EL (cell line): ENCODE measurements around the gene ASB13.

Experiments used
- DNase-seq: peaks from one replicate; pipeline ENCODE4 v3.0.0-alpha.2; 2016

Gene ASB13

DNA sequence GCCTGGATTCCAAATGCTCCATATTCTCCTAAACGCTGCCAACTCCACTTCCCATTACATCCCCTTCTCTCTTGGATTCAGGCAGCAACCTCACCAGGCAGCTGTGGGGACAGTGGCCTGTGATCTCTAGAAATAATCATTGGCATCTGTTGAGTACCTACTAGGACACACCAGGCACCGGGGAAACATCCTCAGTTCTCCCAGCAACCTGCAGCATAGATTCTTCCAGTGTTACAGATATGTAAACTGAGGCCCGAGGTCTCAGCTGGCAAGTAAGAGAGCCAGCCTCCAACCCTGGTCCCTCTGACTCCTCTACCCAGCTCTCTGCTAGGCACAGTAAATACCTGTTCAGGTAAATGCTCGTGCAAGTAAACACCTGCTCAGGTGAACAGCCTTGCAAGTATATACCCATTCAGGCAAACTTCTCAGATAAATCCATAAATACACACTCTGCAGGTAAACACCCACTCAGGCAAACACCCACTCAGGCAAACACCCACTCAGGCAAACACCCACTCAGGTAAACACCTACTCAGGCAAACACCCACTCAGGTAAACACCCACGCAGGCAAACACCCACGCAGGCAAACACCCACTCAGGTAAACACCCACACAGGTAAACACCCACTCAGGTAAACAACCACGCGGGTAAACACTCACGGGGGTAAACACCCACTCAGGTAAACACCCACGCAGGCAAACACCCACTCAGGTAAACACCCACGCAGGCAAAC, 18.7 kb downstream of the ASB13 start:
- DNase-seq = no peak

DNA sequence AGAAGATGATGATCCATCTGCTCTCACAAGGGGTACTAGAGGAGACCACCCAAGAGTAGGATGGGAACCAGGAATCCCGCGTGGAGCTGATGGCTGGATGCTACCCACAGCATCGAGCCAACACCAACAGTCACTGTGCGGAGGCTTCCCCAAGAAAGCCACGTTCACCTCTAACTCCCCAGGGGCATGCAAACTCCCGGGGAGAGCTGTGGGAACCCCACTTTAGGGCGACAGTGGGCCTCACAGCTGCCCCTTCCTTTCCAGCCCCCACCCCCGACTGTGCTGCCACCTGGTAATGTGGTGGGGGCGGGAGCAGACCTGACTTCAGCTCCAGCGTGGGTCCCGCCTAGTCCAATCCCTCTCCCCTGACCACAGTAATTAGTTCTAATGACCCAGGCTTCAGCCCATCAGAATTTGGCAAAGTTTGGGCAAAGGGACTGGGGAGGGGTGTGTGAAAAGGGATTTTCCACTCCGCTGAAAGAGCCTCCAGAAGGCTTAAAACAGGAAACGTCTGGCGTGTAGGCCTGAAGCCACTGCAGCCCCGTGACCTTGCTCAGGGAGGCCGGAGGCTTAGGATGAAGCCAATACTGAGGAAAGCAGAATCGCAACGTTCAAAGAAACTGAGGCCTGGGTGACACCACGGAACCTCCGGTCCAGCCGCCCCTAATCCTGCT, 20.3 kb downstream of the ASB13 start:
- no peak for DNase-seq

DNA sequence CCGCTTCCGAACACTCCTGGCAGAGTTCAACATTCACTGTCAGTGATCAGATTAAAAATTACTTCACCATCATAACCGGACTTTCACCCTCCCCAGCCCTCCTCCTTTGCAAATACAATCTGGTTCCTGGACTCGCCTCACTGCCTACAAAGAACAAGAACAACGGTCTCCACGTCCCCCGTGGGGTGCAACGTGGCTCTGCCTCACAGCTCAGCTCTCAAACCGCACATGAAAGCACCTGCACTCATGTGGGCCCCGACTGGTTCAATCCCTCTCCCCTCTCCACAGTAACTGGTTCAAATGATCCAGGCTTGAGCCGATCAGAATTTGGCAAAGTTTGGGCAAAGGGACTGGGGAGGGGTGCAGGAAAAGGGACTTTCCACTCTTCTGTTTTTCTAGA, 21.0 kb downstream of the ASB13 start:
- no peak for DNase-seq

DNA sequence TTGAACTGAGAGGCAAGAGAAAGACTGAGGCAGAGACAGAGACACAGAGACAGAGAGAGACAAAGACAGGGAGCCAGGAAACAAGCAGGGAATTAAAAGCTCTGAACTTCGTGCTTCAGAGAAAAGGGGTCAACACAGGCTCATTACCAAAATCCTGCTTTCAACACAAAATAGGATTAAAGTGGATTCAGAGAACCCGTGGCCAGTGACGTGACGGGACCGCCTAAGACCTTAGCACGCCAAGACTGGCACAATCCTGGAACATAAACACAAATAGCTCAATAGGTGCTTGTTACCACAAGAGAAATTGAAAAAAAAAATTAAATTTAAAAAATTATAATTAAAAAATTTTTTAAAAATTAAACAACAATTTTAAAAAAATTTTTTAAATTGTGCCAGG, 21.5 kb downstream of the ASB13 start:
- DNase-seq = no peak

DNA sequence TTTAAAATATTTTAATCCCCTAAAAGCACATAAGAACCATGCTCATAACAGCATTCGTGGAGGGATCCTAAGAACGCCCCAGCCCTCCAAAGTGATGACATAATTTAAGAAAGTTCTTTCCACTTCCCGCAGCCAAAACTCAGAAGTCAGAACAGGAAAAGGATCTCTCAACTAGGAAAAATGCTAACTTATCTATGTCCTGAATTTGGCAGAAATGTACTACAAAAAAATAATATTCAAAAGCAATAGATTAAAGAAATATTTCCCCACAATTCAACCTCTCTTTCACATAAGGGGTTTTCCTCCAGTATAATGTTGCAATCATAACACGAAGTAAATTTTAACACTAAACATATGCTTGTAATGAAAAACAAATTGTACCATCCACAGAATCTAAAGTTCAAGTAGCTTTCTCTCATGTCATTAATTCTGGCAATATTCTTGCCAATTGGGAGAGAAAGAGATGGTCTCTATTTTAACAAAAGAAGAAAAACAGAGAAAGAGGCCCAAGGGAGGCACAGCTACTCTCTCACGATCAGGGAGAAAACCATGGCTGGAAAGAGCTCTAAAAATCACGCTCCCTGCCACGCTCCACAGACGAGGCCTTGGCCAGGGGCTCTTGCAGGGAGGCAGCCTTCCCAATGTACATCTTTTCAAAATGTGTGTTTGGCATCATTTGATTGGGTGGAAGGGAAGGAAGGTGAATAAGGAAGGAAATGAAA, 22.9 kb downstream of the ASB13 start:
- DNase-seq = no peak

DNA sequence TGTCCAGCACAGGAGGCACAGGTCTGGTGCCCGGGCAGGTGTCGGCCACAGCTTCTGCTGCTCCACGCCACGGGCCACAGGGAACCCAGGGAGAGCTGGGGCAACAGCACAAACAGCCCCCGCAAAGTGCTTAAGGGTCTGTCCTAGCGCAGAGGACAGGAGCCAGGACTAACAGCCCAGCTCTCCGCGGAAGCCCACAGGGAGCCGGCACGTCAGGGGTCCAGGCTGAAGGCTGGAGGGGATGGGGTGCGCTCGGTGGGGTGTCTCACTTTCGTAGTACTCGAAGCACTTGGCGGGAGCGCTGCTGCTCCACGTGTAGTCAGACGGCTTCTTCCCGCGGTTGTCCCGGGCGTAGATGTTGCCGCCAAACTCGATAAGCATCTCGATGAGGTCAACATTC, 24.9 kb downstream of the ASB13 start:
- DNase-seq = no peak

DNA sequence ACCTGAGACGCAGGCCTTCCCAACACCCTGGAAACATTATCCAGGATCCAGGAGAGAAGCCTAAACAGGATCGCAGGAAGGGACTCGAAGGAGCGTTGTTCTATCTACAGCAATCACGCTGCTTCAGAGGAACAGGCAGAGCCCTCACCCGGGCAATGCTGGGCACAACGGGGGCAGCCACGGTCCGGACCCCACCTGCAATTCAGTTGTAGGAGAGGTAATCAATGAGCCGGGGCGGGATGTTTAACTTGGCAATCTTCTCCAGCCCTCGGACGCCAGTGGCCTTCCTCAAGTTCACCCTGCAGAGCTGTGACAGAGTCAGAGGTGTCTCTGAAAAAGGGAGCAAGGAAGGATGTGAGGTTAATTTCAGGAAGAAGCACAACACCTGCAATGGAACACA, 25.9 kb downstream of the ASB13 start:
- no peak for DNase-seq

DNA sequence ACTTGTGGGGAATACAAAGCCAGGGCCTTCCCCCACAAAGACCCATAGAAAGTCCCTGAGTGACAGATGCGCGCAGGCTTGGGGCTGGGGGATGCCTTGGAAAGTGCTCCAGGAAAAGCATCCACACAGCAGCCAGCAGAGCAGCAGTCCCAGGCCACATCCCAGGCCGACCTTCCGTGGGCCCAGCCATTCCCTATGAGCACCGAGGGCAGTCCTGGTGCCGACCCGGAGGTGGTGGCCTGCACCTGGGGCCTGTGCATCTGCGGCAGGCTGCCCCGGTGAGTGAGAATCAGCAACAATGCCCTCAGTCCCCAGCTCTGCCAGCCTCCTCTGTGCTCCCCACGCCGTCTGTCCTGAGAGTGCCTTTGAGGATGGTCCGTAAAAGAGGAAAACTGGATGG, 26.4 kb downstream of the ASB13 start:
- no peak for DNase-seq

DNA sequence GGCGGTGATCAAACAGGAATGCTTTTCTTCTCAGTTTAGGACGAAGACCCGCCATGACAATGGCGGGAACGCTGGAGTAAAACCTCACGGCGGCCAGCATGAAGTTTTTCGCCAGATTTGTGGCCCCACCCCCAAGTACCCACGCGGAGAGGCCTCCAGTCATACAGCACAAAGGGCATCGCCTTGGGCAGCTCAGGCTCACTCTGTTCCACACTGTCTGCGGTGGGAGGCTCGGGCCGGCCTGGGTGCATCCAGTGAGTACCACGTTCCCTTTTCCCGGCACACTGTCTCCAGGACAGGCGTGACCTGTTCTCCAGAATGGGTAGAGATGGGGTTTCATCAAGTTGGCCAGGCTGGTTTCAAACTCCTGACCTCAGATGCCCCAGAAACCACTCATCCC, 27.3 kb downstream of the ASB13 start:
- DNase-seq = no peak

DNA sequence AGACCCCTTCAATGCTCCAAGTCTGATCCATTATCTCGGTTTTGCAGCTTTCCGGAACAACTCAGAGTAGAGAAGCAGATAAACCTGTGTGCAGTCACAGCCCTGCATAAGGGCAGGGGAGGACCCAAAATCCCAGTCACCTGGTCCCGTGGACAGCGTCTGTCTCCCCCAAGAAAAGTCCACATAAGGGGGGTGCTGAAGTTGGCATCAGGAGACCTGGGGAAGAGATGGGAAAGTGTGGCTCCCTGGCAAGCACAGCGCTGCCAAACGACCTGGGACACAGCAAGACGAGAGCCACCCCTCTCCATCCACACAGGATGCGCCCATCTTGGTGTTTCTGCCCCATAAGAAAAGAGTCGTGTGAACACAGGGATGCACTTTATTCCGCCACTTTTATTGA, 27.9 kb downstream of the ASB13 start:
- DNase-seq = no peak

DNA sequence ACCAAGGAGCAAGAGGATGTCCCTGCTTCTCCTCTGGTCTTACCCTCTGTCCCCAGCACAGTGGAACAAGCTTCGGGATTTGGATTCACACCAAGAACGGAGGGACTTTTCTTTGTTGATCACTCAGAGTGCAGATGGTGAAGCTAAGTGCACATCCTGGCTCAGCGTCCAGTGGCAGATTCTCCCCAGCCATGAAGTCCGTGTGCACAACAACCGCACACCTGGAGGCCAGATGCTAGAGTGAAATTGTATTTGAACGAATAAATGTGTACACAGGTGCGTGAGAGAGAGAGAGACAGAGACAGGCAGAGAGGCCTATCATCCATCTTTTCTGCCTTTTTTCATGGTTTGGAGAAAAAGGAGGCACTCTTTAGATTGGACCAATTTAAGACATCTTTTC, 31.5 kb downstream of the ASB13 start:
- no peak for DNase-seq

DNA sequence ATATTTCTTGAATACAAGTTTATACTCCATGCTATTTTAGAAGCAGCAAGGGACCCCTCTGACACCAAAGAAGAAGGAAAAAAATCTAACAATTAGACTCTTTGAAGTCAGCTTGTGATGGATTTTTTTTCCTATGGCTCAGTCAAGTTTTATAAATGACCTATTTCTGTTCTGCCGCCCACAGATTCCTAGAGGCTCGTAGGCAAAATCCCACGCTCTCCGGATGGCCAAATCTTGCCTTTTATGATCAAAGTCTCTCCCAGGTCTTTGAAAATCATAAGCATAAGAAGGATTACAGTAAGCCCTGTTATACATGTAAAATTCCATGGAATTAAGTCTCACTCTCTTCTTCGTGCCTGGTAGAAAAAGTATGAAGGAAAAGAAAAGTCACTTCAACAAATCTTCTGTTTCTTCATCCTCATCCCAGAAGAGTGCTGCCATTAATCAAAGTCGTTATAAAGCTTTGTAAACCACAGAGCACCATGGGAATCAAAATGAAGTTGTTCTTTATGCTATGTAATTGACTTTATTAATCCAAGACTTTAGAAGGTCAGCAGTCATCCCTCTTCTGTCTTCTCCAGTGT, 33.1 kb downstream of the ASB13 start:
- DNase-seq = no peak

DNA sequence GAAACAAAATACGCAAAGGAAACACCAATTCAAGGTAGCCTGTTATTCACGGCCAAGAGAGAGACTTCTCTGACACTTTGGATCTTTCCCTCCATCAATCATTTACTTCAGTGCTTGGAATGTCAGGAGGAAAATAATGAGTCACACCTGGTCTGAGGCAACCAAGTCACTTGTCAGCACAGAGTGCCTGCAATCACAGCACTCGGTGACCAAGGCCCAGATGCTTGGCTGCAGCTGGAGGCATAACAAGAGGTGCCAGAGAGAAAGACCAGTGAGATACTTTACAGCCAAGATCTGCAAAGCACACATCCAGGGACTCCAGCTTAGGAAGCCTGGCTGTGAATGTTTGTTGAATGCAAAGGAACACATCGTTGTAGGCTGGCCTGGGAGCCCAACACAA, 33.9 kb downstream of the ASB13 start:
- no peak for DNase-seq

DNA sequence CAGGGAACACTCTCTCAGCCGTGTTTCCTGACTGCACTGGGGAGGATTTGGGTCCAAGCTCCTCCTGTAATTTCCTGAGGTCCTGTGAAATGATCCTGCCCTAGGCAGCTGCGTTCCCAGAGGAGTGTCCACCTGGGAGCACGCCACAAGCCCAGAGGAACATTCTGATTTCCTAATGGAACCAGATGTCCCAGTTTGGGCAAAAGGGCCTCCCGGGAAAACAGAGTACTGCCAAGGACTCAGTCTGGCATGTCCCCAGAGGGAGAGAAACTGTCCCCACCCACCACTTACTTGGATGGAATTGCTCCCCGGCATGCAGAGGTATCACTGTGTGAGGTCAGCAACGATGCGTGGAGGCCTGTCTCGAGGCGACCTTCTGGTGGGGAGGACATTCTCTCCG, 34.5 kb downstream of the ASB13 start:
- DNase-seq = no peak

DNA sequence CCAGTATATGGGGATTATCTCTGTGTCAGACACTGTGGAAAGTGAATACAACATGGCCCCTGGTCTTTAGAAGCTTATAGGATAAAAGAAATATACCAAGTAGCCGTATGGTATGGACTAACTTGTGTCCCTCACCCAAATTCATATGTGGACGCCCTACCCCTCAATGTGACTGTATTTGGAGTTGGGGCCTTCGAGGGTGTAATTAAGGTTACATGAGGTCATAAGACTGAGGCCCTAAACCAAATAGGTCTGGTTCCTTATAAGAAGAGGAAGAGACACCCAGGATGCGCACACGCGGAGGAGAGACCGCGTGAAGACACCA, 36.3 kb downstream of the ASB13 start:
- DNase-seq = no peak

DNA sequence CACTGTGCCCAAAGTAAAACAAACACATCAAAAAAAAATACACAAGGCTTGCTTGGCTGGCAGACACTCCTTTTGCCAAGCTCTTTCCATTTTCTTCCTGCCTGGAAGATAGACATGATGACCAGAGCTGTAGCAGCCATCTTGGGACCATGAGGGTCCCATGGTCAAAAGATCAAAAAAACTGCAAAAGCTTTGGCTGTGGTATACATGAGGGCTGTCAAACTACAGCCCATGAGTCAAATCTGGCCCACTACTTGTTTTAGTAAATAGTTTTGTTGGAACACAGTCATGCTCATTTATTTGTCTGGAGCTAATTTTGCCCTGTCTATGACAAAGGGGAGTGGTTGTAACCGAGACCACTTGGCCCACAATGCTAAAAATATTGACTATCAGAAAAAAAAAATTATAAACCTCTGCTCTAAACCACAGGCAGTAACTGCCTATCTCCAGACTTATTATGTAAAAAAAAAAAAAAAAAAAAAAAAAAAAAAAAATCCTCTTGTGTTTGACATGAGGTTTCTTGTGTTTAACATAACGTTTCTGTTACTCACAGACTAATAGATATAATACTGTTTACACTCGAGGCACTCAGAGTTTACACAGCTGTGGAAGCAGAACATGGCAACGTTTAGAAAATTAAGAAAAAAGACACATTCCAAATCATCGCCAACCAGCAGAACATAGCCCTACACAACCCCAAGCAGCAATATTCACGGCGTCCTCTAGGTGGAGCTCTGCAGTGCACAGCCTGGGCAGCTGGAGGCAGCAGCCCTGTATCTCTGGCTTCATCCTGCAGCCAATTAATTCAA, 36.9 kb downstream of the ASB13 start:
- peak; percentile 73 for DNase-seq

DNA sequence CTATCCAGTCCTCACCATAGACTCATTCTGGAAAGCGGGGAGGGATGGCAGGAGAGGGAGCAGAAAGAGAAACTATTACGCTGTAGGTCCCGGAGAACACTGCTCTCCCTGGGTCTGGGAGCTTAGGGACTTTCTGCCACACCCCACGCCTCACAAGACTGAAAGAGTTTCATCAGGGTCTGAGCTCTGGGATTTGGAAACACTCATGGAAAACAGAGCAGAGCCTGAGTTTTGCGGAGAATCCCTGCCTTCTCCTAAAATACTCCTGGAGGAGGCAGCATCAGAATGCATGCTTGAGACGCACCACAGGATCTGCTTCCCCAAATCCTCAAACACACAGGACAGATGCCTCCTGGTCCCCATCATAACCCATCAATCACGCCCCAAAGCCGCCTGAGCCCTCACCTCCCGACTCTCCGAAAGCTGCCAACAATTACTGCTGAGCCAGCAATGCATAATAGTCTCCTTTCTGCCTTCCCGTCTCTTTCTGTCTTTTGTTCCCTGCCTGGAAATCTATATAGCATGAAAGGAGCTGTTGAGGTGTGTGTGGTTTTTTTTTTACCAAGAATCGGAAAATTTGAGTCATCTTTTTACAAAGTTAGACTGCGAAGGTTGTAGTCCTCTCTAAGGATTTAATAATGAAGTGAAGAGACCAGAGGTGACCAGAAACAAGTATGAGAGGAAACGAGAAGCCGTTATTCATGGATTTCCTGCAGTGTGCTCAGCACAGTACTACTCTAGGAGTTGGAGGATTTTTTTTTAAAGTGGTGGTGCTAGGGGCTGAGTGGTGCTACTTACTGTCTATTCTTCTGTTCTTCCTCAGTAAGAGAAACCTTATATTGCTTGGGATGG, 37.7 kb downstream of the ASB13 start:
- DNase-seq = peak; percentile 26

DNA sequence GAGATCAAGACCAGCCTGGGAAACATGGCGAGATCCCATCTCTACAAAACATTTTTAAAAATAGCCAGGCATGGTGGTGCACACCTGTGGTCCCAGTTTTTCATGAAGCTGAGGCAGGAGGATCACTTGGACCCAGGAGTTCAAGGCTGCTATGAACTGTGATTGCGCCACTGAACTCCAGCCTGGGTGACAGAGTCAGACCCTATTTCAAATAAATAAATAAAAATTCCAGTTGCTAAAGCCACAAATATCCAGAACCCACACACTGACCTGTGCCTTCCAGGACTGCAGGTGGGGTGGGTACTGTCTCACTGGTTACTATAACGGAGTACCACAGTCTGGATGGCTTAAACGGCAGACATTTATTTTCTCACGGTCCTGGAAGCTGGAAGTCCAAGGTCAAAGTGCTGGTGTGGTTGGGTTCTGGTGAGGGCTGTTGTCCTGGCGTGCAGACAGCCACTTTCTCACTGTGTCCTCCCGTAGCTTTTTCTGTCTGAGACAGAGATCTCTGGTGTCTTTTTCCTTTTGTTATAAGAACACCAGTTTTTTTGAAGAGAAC, 38.8 kb downstream of the ASB13 start:
- no peak for DNase-seq

DNA sequence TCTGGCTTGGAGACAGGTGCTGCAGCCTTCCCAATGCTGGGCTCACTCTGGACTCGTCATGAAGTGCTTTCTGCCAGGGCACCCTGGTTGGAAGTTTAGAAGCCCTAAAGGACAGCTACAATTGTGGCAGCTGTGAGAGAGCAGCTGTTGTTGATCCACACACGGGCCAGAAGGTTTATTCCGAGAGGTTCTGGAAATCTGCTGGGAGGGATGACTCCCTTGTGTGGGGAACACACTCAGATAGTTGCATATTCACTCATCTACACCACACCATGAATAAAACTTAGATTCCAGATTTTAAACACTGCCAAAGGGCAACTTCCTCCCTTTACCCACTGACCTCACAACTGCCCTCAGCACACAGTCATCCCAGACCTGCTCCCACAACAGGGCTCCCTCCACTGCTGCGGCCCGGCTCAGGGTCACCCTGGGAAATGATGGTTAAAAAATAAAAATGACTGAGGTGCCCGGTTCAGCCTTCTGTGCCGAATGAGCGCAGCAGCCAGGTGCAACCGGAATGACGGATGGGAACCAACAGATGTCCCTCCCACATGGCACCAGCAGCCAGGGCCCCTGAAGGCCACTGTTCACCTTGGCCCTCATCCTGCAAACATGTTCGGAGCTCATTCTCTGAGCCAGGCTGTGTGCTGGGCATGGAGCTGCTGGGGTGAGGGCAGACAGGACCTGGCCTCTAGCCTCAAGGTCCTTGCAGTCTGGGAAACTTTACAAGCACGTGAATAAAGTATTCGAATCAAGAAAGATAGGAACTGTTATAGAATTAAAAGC, 40.2 kb downstream of the ASB13 start:
- peak; percentile 29 for DNase-seq

DNA sequence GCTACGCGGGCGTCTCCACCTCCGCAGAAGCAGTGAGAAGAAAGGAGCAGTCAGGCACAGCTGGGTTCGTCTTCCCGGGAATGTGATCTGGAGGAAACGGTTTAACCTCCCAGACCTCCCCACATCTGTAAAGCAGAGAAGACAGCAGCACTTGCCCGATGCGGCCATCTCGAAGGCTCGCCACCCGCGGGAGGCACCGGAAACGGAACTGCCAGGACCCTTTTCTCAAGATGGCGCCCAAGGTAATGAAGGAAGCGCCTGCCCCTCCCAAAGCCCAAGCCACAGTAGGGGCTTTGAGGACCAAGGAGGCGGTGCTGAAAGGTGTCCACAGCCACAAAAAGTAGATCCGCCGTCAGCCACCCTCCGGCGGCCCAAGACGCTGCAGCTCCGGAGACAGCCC, 41.7 kb downstream of the ASB13 start:
- DNase-seq = no peak
